KOPT-K1 (cell line): Measurements from ENCODE around the gene VENTX.

Experiments
- H3K27ac ChIP-seq: fragments of 200-600 bp; sonication (generic); 2 replicates; pipeline ENCODE4 v1.5.1; 2016; ENCODE audit warnings: antibody characterized with exemption, mild to moderate bottlenecking, low read depth, low read length; ENCODE audit not compliant: poor library complexity, severe bottlenecking
- H3K36me3 ChIP-seq: fragments of 200-600 bp; sonication (generic); 2 replicates; pipeline ENCODE4 v1.5.1; 2017; ENCODE audit warnings: antibody characterized with exemption, mild to moderate bottlenecking, low read length, moderate library complexity; ENCODE audit not compliant: insufficient read depth
- H3K9me3 ChIP-seq: fragments of 200-600 bp; sonication (generic); 2 replicates; pipeline ENCODE4 v1.5.1; 2017; ENCODE audit warnings: antibody characterized with exemption, low read length, mild to moderate bottlenecking; ENCODE audit not compliant: insufficient read depth, poor library complexity, severe bottlenecking

The VENTX gene

GRCh38 chr10:133273534-133274143 lies 36.0 kb downstream of the VENTX start:
- Histone ChIP-seq H3K36me3 (peaks cover 7% of the 10 kb centered on the region; the same call in 1 of the 2 replicates), H3K9me3 (no peaks in the 10 kb centered on the region), H3K27ac (no peak overlapping the region)

GRCh38 chr10:133274751-133275683 lies 37.4 kb downstream of the VENTX start:
- no peak overlapping the region for H3K27ac ChIP-seq
- peaks cover 20% of the 10 kb centered on the region; the same call in 1 of the 2 replicates for H3K36me3 ChIP-seq

GRCh38 chr10:133275684-133276092 lies 38.0 kb downstream of the VENTX start:
- peaks cover 27% of the 10 kb centered on the region; the same call in 1 of the 2 replicates for H3K36me3 ChIP-seq
- no peaks in the 10 kb centered on the region for H3K9me3 ChIP-seq
- H3K27ac ChIP-seq, result no peak overlapping the region

More at GRCh38 chr10:133274751-133275683, 37.4 kb downstream of the VENTX start:
- H3K9me3 ChIP-seq, result no peaks in the 10 kb centered on the region

- Histone ChIP-seq H3K9me3 (no peaks in the 10 kb centered on the region), H3K27ac (no peak overlapping the region), H3K36me3 (peaks cover 31% of the 10 kb centered on the region; the same call in 1 of the 2 replicates)
Observed at GRCh38 chr10:133276100-133276434, 38.4 kb downstream of the VENTX start.

- no peaks in the 10 kb centered on the region for H3K9me3 ChIP-seq
- H3K36me3 ChIP-seq, result peaks cover 36% of the 10 kb centered on the region; the same call in 1 of the 2 replicates
- H3K27ac ChIP-seq, result no peak within 1 kb of the TSS
Observed at GRCh38 chr10:133276435-133277201, 39.0 kb downstream of the VENTX start, which contains the start of gene ADAM8. Gene ADAM8 (minus strand): TSS chr10:133276868. CDS start chr10:133276817, 51 bp downstream.

GRCh38 chr10:133277277-133277992 lies 39.8 kb downstream of the VENTX start:
- Histone ChIP-seq H3K27ac (no peak overlapping the region), H3K36me3 (peaks cover 44% of the 10 kb centered on the region; the same call in 1 of the 2 replicates), H3K9me3 (no peaks in the 10 kb centered on the region)

- H3K36me3 ChIP-seq, result peaks cover 50% of the 10 kb centered on the region; the same call in 1 of the 2 replicates
Observed at GRCh38 chr10:133277993-133278576, 40.4 kb downstream of the VENTX start.

GRCh38 chr10:133278577-133279265 lies 41.1 kb downstream of the VENTX start:
- Histone ChIP-seq H3K9me3 (no peaks in the 10 kb centered on the region), H3K27ac (no peak overlapping the region), H3K36me3 (peaks cover 57% of the 10 kb centered on the region)

More at GRCh38 chr10:133277993-133278576, 40.4 kb downstream of the VENTX start:
- no peak overlapping the region for H3K27ac ChIP-seq
- H3K9me3 ChIP-seq, result no peaks in the 10 kb centered on the region

GRCh38 chr10:133279326-133280226 lies 41.9 kb downstream of the VENTX start:
- peaks cover 65% of the 10 kb centered on the region for H3K36me3 ChIP-seq

GRCh38 chr10:133280391-133281059 lies 42.9 kb downstream of the VENTX start:
- Histone ChIP-seq H3K27ac (no peak overlapping the region), H3K9me3 (no peaks in the 10 kb centered on the region), H3K36me3 (peaks cover 75% of the 10 kb centered on the region)

More at GRCh38 chr10:133279326-133280226, 41.9 kb downstream of the VENTX start:
- no peak overlapping the region for H3K27ac ChIP-seq
- no peaks in the 10 kb centered on the region for H3K9me3 ChIP-seq

- H3K9me3 ChIP-seq, result no peaks in the 10 kb centered on the region
- H3K36me3 ChIP-seq, result peaks cover 80% of the 10 kb centered on the region
- no peak overlapping the region for H3K27ac ChIP-seq
Observed at GRCh38 chr10:133281084-133281483, 43.4 kb downstream of the VENTX start.

GRCh38 chr10:133281628-133282372 lies 44.1 kb downstream of the VENTX start:
- H3K36me3 ChIP-seq, result peaks cover 88% of the 10 kb centered on the region
- H3K9me3 ChIP-seq, result no peaks in the 10 kb centered on the region
- no peak overlapping the region for H3K27ac ChIP-seq
